SK-N-MC (cell line): ENCODE data around the gene STK4.

Source experiments
- EZH2 ChIP-seq: fragments of 200-600 bp; sonication (generic); IDR thresholded peaks from one replicate; pipeline ENCODE4 v1.6.1; 2017; ENCODE audit warnings: antibody characterized with exemption
- POLR2AphosphoS5 ChIP-seq: IDR thresholded peaks from 2 replicates; pipeline ENCODE4 v1.6.1; 2012; ENCODE audit warnings: mild to moderate bottlenecking, low read depth, low read length, borderline replicate concordance

DNA sequence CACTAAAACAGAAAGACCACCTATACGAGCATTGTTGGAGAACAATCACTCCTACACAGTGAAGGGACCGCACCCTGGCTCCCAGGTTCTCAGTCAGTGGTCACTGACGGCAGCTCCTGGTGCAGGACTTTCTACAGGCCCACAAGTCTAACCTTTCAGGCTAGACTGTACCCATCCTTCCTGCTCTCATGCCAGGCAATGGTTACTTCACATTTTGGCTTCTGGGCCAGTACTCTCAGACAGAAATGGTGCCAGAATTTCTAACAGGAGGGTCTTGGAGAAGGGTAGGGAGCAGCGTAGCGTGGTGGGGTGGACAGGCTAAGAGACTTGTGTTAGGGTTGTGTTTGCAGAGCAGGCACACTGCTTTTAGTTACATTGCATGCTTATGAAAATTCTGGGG lies 18.2 kb upstream of the STK4 start:
- no peak for TF ChIP-seq EZH2
- no peak for TF ChIP-seq POLR2AphosphoS5
